Posterior cingulate gyrus (tissue), 11 donors: ENCODE measurements around the gene P2RY8.
A peak's percentile ranks its signal among the peaks of the same experiment; 100 is the strongest.

Source experiments
- DNase-seq, 10 donors: peaks; one replicate each; pipeline versions ENCODE4 v3.0.0 to v3.0.0-alpha.2; 2020 to 2021; ENCODE audit warnings: mixed read lengths in 3 of 10
- intact Hi-C: fragments of 100-400 bp; cut with DNase I; formaldehyde crosslinking; loops from one replicate; pipeline ENCODE4 v1.15.1; 2023

Gene P2RY8

GRCh38 chrX:1424147-1424851, 112.7 kb downstream of the P2RY8 start:
- intact Hi-C loops, result no loop called here
- DNase-seq, result peak in 3 of 10 donors; percentile 6 to 20 (median 16)

GRCh38 chrX:1423215-1423614, 113.8 kb downstream of the P2RY8 start:
- DNase-seq, result no peak
- intact Hi-C loops, result no loop called here

- intact Hi-C loops, result no loop called here
- peak in 2 of 10 donors; percentile 4 to 6 for DNase-seq
Observed at GRCh38 chrX:1422135-1422465, 114.9 kb downstream of the P2RY8 start.

GRCh38 chrX:1421433-1422134, 115.4 kb downstream of the P2RY8 start:
- peak in 2 of 10 donors; percentile 35 to 67 for DNase-seq
- intact Hi-C loops, result no loop called here

GRCh38 chrX:1420371-1420770, 116.6 kb downstream of the P2RY8 start:
- intact Hi-C loops, result no loop called here

GRCh38 chrX:1419545-1420355, 117.2 kb downstream of the P2RY8 start:
- peak in 3 of 10 donors; percentile 62 to 66 (median 66) for DNase-seq
- intact Hi-C loops, result no loop called here

More at GRCh38 chrX:1420371-1420770, 116.6 kb downstream of the P2RY8 start:
- peak in 3 of 10 donors; percentile 48 to 64 (median 59) for DNase-seq

GRCh38 chrX:1418901-1419544, 118.0 kb downstream of the P2RY8 start:
- DNase-seq, result peak in 3 of 10 donors; percentile 66 to 80 (median 74)
- intact Hi-C loops, result no loop called here

GRCh38 chrX:1417921-1418771, 118.8 kb downstream of the P2RY8 start:
- DNase-seq, result peak in 3 of 10 donors; percentile 53 to 81 (median 67)

GRCh38 chrX:1416965-1417760, 119.8 kb downstream of the P2RY8 start:
- intact Hi-C loops, result no loop called here
- DNase-seq, result peak in 3 of 10 donors; percentile 15 to 43 (median 41)

More at GRCh38 chrX:1417921-1418771, 118.8 kb downstream of the P2RY8 start:
- intact Hi-C loops, result no loop called here

GRCh38 chrX:1416327-1416784, 120.6 kb downstream of the P2RY8 start:
- peak in 1 of 10 donors; percentile 26 for DNase-seq
- intact Hi-C loops, result no loop called here
